Limb (tissue), 2 donors: ENCODE measurements around the gene NT5DC2.
"Not testable (repeated sequence)": the region's sequence is repeated elsewhere in the genome, so short reads cannot be mapped to it uniquely, and the experiment has no call there.

Experiments
- DNase-seq, 2 donors: peaks; one replicate each; pipeline ENCODE4 v3.0.0-alpha.2; 2016; ENCODE audit errors: extremely low spot score in 2 of 2

Gene NT5DC2

DNA sequence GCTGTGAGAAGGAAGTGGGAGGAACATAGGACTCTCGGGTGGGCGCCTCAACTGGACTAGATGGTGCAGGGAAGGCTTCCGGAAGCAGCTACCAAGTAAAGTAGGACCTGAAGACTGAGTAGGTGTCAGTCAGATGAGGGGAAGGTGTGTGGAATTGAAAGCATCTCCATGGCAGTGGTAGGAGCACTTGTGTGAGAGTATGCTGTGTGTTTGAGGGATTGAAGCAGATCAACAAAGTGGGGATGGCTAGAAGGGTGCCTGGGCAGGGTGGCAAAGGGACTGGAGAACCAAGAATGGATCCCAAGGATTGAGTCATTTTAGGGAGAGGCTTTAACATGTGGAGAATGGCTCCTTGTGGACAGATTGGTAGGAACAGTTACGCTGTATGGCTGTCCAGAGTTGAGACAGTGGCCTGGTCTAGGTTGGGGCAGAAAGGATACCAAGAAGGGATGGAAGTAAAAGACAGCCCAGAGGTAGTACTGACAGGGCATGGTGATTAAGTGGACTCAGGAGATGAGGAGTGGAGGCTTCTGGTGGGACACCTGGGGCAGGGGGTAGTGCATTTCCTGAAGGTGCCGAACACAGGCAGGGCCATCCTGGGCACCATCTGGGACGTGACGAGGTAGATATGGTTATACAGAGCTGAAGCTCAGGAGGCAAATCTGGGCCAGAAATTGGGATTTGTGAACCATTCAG, 4.2 kb upstream of the NT5DC2 start:
- DNase-seq = no peak

DNA sequence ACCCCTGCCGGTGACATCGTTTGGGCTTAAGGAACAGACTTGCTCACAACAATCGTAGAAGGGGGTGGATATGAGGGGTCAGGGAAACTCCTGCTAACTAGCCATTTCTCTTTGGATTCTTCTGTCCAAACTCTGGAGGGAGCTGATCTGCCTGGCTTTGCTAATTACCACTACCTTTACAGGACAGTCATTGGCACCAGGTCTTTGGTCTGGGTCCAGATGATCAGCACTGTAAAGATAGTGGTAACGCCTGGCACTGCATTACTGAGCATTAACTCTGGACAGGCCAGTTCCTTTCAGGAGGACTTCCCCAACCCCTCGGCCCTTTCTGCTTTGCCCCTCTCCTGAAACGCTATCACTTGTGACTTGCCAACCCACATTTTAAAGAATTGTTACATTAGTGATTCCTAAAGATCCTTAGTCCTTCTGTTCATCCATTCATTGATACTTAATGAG, 3.5 kb upstream of the NT5DC2 start:
- DNase-seq = peak in 1 of 2 donors; percentile 26

DNA sequence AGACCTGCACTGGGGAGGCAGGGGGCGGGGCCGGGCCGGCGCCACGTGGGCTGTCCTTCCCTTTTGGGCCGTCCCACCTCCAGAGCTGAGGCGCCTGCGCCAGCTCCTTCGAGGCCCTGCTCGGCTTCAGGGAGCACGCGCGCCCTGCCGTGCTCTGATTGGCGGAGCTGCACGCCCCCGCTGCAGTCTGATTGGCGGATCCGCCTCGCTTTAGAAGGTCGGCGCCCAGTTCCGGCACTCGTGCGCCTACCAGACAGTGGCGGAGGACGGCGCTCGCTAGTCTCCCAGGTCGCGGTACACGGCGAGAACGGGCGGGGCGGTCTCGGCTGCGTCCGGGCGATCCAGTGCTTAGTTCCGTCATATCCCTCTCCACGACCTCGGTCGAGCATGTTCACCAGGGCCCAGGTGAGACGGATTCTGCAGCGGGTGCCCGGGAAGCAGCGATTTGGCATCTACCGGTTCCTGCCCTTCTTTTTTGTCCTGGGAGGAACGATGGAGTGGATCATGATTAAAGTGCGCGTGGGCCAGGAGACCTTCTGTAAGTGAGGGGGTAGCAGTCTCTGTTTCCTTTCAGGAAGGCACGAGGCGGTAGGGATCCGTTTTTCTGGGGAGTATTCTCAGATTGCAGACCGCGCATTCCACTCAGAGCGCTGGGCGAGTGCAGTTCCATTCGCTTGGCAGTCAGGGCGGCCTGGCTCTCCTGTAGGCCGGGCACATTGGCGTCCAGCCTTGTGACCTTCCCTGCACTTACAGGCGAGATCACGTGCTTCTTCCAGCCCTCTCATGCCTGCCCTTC, 2.9 kb upstream of the NT5DC2 start, which contains the start of gene UQCC5:
UQCC5 (plus strand) TSS at position 237 of the 796 bp plus-strand sequence; CDS start at position 388, 151 bp downstream.
- peak; percentile 96 to 97 for DNase-seq

DNA sequence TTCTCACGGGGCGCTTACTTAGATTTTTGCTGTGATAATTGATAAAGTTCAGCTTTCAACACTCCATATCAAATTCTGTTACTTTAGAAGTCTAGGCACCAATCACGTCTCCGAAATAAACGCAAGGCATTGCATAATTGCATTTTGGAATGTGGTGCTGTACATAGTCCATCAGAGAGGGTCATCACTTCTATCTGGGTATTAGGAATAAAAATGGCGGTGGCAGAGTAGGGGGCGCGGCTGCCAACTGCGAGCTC, 2.4 kb upstream of the NT5DC2 start:
- DNase-seq = no peak

DNA sequence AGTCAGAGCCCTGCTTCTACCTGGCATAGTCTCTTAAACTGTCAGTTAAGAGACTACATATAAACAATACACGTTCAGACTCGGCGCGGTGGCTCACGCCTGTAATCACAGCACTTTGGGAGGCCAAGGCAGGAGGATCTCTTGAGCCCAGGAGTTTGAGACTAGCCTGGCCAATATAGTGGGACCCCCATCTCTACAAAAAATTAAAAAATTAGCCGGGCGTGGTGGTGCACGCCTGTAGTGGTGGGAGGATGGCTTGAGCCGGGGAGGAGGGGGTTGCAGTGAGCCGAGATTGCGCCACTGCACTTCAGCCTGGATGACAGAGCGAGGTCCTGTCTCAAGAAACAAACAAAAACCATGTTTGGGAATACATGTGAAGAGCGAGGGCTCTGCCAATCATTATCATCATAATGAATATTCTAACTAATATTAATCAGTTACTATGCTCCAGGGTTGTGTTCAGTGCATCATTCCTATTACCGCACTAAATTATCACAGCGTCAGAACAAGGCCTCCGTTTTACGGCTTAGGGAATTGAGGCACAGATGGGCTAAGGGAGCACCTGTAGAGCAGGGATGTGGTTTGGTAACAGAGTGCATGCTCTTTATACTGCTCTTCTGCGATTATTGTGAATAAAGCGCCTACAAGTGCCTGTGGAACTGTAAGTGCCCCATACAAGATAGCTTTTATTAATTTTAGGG, 1.9 kb upstream of the NT5DC2 start:
- no peak for DNase-seq

DNA sequence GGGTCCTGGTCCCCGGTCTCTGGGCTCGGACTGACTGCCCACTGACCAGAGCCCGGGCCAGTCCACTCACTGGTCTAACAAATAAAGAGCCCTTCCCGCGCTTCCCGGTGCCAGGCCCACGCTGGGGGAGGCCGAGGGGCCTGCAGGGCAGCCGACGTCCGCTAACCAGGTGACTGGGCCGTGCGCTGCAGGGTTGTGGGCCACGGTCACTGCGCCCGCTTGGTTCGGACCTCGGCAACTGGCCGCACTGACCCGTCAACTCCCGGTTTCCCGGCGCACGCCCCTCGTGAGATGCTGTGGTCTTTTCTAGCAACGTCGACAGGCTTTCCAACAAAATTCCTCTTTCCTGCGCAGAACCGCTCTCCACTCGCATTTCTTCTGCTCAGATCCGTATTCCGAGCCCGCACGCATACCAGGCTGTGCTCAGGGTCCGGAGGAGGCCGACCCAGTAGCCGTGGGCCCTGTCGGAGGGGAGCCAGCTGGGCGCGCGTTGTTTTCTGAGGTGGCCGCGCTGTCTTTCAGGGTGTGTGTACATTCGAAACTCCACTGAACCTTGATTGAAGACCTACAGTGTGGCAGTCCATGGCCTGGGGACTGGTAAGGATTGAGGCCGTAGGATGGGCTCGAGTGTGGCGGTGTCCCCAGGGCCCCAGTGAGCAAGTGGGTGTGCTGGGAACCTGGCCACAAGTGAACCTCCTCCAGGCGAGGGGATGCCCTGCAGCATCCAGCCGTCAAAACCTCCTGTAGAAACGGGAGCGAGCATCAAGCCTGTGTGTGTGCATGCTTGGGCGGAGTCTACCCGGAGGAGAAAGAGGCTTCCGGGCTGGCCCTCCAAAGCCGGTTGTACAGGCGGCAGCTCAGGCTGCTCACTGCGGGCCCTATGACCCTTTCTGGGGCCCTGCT, 875 bp upstream of the NT5DC2 start:
- peak; percentile 19 to 42 for DNase-seq

DNA sequence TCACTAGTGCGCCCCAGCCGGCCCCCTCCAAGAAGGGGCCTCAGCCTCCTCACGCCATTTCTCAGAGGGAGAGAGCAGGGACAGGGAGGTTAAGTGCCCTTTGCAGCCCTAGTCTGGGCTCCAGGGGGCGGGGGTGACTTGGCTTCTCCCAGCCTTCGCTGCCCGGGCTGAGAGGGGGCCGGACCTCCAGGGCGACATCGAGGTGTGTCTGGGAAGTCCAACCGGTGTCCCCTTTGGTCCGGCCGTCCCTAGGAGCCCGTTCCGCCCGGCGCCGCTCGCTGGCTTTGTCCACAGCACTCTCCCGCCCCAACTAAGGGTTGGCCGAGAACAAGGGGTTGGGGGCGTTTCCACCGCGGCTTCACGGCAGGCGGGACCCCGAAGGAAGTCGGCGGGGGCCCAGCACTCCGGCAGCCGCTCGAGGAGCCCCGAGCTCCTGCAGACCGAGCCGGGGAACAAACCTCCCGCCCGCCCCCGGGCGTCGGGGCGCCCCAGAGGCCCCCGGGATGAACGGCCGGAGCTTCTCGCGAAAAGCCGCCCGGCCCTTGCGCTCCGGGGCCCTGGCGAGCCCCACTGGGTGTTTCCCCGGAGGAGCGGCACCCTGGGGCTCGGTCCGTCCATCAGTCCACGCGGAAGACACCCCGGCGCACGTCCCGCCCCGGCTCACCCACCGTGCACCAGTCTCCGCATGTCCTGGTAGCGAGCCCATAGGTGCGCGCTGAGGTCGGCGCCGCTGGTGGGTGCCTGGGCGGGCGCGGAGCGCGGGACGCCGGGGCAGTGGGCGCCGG, 627 bp downstream of the NT5DC2 start:
- DNase-seq = peak in 1 of 2 donors; percentile 60

DNA sequence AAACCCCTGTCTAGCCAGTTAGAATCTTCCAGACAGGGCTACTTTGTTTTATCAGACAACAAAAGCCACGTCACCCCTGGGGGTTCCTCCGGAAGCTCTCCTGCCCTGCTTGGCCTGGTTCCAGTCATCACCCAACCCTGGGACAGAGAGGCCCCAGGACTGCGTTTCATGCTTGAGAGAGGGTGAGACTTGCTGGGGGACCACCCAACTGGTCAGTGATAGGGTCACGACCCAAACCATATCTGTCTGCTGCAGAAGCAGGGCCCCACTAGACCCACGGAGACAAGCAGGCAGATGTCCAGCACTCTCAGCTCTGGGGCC, 1.2 kb downstream of the NT5DC2 start:
- DNase-seq = peak in 1 of 2 donors; percentile 50

DNA sequence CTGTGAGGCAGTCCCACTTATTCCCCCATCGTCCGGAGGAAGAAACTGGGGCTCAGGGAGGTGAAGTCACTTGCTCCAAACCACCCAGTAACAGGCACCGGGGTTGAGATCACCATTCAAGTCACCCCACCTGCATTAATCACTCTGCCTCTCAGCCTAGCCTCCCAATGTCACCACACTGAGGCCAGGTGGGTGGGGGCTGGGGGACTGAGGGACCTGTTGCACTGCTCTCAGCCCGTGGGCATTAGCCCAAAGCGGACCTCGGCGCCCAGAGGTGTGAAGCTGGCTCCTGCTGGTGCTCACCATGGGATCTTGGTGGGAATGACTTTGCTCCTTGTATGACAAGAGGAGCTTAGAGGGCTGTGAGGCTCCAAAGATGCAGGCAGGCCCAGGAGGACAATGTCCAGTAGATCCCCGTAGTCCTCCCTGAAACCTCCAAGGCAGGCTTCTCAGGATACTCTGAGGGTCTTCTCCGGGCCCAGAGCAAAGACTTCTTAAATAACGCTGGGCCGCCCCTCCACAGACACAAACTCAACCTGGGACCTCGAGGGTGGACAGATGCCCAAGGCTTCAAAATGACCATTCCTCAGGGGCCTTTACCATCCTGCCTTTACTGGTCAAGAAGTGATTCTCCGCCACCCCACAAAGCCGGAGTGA, 1.7 kb downstream of the NT5DC2 start:
- DNase-seq = peak in 1 of 2 donors; percentile 27

DNA sequence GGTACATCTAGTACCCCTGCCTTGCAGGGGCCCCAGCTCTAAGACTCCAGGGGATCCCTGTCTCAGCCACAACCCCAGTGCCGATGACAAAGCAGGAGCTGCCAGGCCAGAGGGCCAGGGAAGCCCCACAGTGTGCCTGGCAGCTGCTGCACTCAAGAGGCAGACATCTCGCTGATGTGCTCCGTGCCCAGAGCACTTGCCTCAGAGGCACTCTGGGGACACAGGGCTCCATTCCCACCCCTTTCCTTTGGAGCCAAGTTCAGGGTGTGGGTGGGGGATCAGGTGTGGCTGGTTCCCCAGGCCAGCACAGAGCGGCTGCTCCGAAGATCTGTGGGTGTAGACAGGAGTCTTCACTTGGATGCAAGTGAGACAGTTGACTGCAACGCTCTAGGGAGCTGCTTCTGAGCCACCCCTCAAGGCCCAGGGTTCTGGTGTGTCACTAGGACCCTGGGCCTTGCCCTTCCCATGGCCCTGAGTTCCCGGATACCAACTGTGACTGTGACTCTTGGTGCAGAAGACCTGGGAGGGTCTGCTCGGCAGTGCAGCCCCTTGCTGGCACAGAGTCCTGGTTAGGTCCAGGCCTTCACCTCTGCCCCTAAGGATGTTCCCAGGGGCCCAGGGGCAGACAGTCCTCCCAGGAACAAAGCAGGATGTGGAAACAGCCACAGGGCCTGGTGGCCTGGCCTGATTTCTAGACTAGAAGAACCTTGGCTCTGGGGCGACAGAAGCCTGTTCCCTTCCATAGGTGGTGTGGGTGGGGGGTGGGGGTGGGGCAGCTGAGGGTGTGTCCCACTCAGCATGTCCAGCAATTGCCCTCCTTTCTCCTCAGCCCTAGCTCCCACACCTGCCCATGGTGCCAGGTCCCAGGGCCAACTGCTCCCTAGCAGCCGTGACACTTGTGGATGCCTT, 2.5 kb downstream of the NT5DC2 start:
- DNase-seq = peak in 1 of 2 donors; percentile 28

DNA sequence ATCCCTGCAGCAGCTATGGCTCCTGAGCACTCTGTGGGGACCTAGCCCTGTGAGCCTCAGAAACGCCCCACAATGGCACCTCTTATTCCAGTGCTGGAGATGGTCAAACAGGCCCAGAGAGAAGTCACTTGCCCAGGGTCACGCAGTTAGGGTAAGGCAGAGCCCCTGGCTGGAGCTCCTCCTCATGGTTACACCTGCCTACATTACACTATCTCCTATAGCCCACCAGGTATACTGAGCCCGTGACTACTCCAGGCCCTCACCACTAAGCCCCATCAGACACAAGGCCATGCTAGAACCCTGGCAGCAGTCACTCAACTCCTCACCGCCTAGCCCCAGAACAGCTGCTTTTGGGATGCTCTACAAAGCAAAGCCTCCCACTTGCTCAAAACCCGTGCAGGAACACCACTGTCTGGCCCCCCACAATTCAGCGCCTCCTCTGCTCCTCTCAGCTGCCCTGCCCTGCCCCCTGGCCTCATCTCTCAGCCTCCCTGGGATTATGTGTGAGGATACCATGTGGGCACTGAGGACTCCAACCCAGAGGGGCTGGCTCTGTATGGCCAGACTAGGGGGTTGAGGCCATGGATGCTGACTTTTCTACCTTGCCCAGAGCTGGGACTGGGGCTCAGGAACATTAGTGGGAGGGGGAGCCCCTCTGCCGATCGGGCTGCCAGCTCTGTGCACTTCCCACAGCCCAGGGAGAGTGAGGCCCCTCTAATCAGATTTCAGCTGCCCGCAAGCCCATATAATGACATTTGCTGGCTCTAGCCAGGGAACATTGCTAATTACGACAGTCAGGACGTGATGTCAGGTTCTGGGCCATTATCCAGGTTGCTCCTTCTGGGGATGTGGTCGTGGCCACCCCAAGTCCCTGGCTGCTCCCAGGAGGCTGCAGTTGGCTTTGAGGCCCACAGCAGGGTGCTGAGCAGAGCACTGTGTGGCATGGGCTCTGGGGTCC, 4.0 kb downstream of the NT5DC2 start:
- DNase-seq = peak in 1 of 2 donors; percentile 26

DNA sequence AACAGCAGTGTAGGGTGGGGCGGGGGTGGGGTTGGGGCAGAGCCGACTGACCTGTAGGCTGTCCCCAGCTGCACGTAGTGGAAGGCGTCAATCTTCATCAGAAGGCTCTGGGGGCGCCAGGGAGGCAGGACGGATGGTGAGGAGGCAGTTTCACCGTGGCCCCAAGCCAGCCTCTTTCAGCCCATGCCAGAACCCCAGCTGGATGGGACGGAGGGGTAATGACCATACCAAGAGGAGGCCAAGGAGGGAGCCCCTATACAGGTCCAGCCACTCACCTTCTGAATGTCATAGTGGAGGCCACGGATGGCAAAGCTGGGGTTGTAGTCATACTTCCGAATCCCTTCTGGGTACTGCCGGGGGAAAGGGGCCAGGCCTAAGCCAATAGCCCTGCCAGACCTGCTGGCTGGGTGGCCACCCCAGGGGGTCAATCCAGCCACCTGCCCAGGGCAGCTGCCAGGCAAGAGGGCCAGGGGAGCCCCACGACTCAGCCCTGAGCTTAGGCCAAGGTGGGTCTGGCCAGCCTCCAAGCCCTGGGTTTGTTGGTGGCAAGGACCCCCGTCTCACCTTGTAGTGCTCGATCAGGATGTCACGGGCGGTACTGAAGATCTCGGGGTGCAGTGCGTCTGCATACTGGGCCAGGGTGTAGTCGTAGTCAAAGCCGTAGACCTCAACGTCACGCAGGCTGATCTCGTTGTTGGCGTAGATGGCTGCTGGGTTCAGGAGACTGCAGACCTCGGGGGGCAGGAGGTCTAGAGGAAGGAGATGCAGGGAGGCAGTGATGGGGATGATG, 4.9 kb downstream of the NT5DC2 start:
- DNase-seq = no peak

DNA sequence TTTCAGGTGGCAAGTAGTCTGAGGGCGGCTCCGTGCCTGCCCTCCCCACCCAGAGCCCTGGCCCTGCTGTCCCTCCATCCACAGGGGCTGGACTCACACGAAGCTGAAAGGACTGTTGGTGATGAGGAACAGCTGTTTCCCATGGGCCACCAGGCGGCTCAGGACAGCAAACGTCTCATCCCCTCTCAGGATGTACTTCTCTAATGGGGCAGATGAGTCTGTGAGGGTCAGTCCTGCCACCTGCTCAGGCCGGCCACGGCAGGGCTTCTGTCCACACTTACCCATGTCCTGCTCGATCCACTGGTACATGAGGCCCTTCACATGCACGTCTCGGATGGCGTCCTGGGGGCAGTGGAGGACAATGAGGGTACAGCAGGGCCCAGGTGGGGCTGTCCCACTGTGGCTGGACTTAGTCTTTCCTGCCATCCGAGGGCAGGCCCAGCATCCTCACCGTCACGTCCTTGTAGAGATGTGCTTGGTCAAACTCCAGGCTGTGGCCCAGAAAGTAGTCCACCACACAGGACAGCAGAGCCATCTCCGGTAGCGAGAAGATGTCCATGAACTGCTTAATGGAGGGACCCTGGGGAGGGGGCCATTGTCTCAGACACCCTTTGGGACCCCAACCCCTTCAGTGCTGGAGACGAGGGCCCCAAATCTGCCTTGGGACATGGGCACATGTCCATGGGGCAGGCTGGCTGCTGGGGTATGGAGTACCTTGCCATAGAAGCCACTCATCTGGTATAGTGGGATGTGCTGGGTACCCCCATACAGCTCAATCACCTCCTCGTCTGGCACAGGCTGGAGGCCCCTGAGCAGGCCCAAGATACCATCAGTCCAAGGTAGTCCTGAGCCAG, 5.7 kb downstream of the NT5DC2 start:
- DNase-seq = no peak

DNA sequence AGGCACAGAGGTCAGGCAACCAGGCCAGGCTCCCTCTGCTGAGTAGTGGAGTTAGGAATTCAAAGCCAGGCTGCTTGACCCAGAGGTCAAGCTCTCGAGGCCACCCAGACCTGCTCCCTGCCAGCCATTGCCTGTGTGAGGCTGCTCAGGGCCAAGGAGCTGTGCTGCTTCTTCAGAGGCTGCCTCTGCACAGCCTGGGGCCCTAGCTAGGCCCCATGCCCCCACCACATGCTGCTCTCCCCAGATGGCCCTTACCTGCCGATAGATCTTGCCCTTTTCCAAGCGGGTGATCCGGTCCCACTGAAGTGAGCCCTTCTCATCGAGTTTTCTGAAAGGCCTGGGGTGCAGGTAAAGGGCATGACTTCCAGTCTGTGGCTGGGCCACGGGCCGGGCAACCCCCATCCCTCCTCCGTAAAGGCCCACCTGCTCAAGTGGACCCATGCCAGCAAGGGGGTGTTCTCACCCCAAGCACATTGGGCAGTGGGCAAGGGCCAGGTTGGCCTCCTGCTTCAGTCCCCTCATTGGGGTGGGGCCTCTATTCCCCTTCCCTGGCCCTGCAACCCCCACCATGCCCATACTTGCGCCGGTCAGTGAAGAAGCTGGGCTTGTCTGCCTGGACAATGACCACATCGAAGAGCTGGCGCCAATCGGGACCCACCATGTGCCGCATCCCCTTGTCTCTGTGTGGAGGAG, 6.5 kb downstream of the NT5DC2 start:
- DNase-seq = no peak

DNA sequence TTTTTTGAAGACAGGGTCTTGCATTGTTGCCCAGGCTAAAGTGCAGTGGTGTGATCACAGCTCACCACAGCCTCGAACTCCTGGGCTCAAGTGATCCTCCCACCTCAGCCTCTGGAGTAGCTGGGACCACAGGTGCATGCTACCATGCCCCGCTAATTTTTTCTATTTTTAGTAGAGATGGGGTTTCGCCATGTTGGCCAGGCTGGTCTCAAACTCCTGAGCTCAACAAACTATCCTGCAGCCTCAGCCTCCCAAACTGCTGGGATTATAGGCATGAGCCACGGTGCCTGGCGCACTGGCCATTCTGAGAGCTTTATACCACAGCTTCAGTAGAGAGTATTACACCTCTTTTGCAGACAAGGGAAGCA, 7.0 kb downstream of the NT5DC2 start:
- not testable (repeated sequence) for DNase-seq
